H1 (cell line): Measurements from ENCODE around the gene SNX3. TPM values are rescaled to one million over a fixed set of nuclear protein-coding genes. Genes with fewer than 3 reads are reported as not detected.
A peak's percentile ranks its signal among the peaks of the same experiment; 100 is the strongest.

Experiments used
- CTCF ChIA-PET: fragments of 300-600 bp; sonication (Branson Sonifier 250); formaldehyde crosslinking; loops from one replicate; lab custom pipeline; 2021; ENCODE audit not compliant: partially characterized antibody; lab: Charles Lee
- POLR2A ChIA-PET: fragments of 300-600 bp; sonication (Branson Sonifier 250); formaldehyde crosslinking; loops from one replicate; lab custom pipeline; 2021; ENCODE audit warnings: inconsistent platforms; ENCODE audit not compliant: partially characterized antibody; lab: Charles Lee
- DNase-seq, 2 experiments: peaks; one replicate each; pipeline versions ENCODE4 v3.0.0 to v3.0.0-alpha.2; 2010 to 2022; ENCODE audit warnings: low spot score in 2 of 2, low read depth in 1 of 2, mixed read lengths in 1 of 2
- FAIRE-seq: peaks from 2 replicates; lab custom pipeline; 2011; peaks lifted over from hg19 to GRCh38; lab: Jason Lieb, UNC
- H2AFZ ChIP-seq: 2 replicates; pipeline ENCODE4 v1.8.1; 2012; ENCODE audit warnings: low read length, inconsistent platforms
- H2AK5ac ChIP-seq: 2 replicates; pipeline ENCODE4 v1.6.1; 2013; ENCODE audit warnings: low read depth, low read length
- H2BK120ac ChIP-seq: replicated peaks from 2 replicates; pipeline ENCODE3; 2013; ENCODE audit warnings: low read depth, low read length, inconsistent platforms
- H2BK12ac ChIP-seq: 2 replicates; pipeline ENCODE4 v1.6.1; 2013; ENCODE audit warnings: low read depth, low read length
- H2BK15ac ChIP-seq: 2 replicates; pipeline ENCODE4 v1.6.1; 2013; ENCODE audit warnings: low read length
- H2BK20ac ChIP-seq: 2 replicates; pipeline ENCODE4 v1.6.1; 2013; ENCODE audit warnings: low read length
- H2BK5ac ChIP-seq: 2 replicates; pipeline ENCODE4 v1.6.1; 2013; ENCODE audit warnings: low read depth, low read length
- H3K14ac ChIP-seq: 2 replicates; pipeline ENCODE4 v1.6.1; 2013; ENCODE audit warnings: inconsistent platforms; ENCODE audit not compliant: insufficient read length
- H3K18ac ChIP-seq: 2 replicates; pipeline ENCODE4 v1.6.1; 2013; ENCODE audit warnings: low read length; ENCODE audit errors: extremely low read depth
- H3K23ac ChIP-seq: 2 replicates; pipeline ENCODE4 v1.6.1; 2013; ENCODE audit warnings: inconsistent platforms; ENCODE audit not compliant: insufficient read length
- H3K23me2 ChIP-seq: 2 replicates; pipeline ENCODE4 v1.6.1; 2013; ENCODE audit warnings: low read depth, low read length
- H3K27ac ChIP-seq: 2 replicates; pipeline ENCODE4 v1.6.1; 2011; ENCODE audit warnings: low read depth, low read length, inconsistent platforms
- H3K27me3 ChIP-seq, 4 experiments: replicated peaks in 1 of 4; 1 replicate in 1 of 4; 2 replicates in 3 of 4; pipeline versions ENCODE4 v1.6.1 to v1.8.1; 2011 to 2013; ENCODE audit warnings: low read length in 3 of 4, mild to moderate bottlenecking in 3 of 4, inconsistent platforms in 2 of 4, mixed read lengths in 2 of 4, moderate library complexity in 1 of 4; ENCODE audit not compliant: control insufficient read depth in 3 of 4, insufficient read depth in 3 of 4; ENCODE audit errors: extremely low read depth in 1 of 4
- H3K36me3 ChIP-seq, 4 experiments: 2 replicates each; pipeline versions ENCODE4 v1.6.1 to v1.8.1; 2011 to 2013; ENCODE audit warnings: mild to moderate bottlenecking in 4 of 4, low read length in 3 of 4, moderate library complexity in 2 of 4, control low read depth in 1 of 4, inconsistent platforms in 1 of 4; ENCODE audit not compliant: insufficient read depth in 4 of 4, control insufficient read depth in 2 of 4
- H3K4ac ChIP-seq: replicated peaks from 2 replicates; pipeline ENCODE3; 2013; ENCODE audit warnings: low read length, low read depth, mixed read lengths, inconsistent platforms; ENCODE audit not compliant: insufficient read length
- H3K4me1 ChIP-seq, 4 experiments: replicated peaks in 1 of 4; 1 replicate in 1 of 4; 2 replicates in 3 of 4; pipeline versions ENCODE4 v1.6.1 to v1.8.1; 2011 to 2013; ENCODE audit warnings: low read length in 3 of 4, inconsistent platforms in 2 of 4, mixed read lengths in 1 of 4; ENCODE audit not compliant: insufficient read depth in 4 of 4, control insufficient read depth in 3 of 4
- H3K4me2 ChIP-seq, 2 experiments: 2 replicates each; pipeline versions ENCODE4 v1.6.1 to v1.8.1; 2011 to 2013; ENCODE audit warnings: low read depth in 2 of 2, low read length in 2 of 2, control low read depth in 1 of 2, inconsistent platforms in 1 of 2, mild to moderate bottlenecking in 1 of 2; ENCODE audit not compliant: insufficient read depth in 1 of 2
- H3K4me3 ChIP-seq, 4 experiments: fragments of 200-600, 300-600 bp in 1 of 4; sonication (generic), shearing (Covaris generic), sonication (Bioruptor Twin) in 1 of 4; 2 replicates each; pipeline versions ENCODE4 v1.5.1 to v1.8.1; 2011 to 2016; ENCODE audit warnings: low read length in 4 of 4, low read depth in 3 of 4, control low read depth in 2 of 4, inconsistent platforms in 2 of 4, mild to moderate bottlenecking in 2 of 4, mixed read lengths in 1 of 4, moderate library complexity in 1 of 4; ENCODE audit not compliant: insufficient read depth in 2 of 4; ENCODE audit errors: extremely low read depth in 1 of 4
- H3K56ac ChIP-seq: replicated peaks from 2 replicates; pipeline ENCODE3; 2013; ENCODE audit warnings: low read depth, mild to moderate bottlenecking, mixed read lengths, low read length, inconsistent platforms; ENCODE audit not compliant: insufficient read length
- H3K79me1 ChIP-seq: 2 replicates; pipeline ENCODE4 v1.6.1; 2013; ENCODE audit warnings: low read depth, low read length, control low read depth
- H3K79me2 ChIP-seq, 2 experiments: 2 replicates each; pipeline versions ENCODE4 v1.6.1 to v1.8.1; 2012 to 2013; ENCODE audit warnings: low read length in 2 of 2, mild to moderate bottlenecking in 2 of 2, inconsistent platforms in 1 of 2; ENCODE audit not compliant: insufficient read depth in 2 of 2, control insufficient read depth in 1 of 2
- H3K9ac ChIP-seq, 4 experiments: replicated peaks in 1 of 4; 1 replicate in 1 of 4; 2 replicates in 3 of 4; pipeline versions ENCODE4 v1.6.1 to v1.8.1; 2011 to 2013; ENCODE audit warnings: low read depth in 3 of 4, low read length in 3 of 4, control low read depth in 2 of 4, mild to moderate bottlenecking in 2 of 4, moderate library complexity in 2 of 4, inconsistent platforms in 1 of 4; ENCODE audit errors: extremely low read depth in 1 of 4
- H3K9me3 ChIP-seq, 2 experiments: 2 replicates each; pipeline versions ENCODE4 v1.6.1 to v1.8.1; 2012 to 2013; ENCODE audit warnings: mild to moderate bottlenecking in 2 of 2, moderate library complexity in 2 of 2, control low read depth in 1 of 2, inconsistent platforms in 1 of 2, low read depth in 1 of 2, low read length in 1 of 2, mixed read lengths in 1 of 2; ENCODE audit not compliant: insufficient read depth in 2 of 2
- H4K20me1 ChIP-seq, 2 experiments: replicated peaks in 1 of 2; 2 replicates each; pipeline versions ENCODE3 to v1.8.1; 2011 to 2013; ENCODE audit warnings: inconsistent platforms in 2 of 2, low read length in 2 of 2, mild to moderate bottlenecking in 1 of 2; ENCODE audit not compliant: insufficient read depth in 2 of 2, control insufficient read depth in 1 of 2
- H4K5ac ChIP-seq: 2 replicates; pipeline ENCODE4 v1.6.1; 2013; ENCODE audit warnings: low read length, low read depth, mixed read lengths, inconsistent platforms; ENCODE audit not compliant: insufficient read length
- H4K8ac ChIP-seq: 2 replicates; pipeline ENCODE4 v1.8.0; 2013; ENCODE audit warnings: mild to moderate bottlenecking, moderate library complexity, low read length, inconsistent platforms; ENCODE audit not compliant: insufficient read depth; ENCODE audit errors: extremely low read depth
- H4K91ac ChIP-seq: replicated peaks from 2 replicates; pipeline ENCODE3; 2013; ENCODE audit warnings: low read length, mixed read lengths, inconsistent platforms; ENCODE audit not compliant: insufficient read length
- CEBPB ChIP-seq: IDR thresholded peaks from 2 replicates; pipeline ENCODE4 v1.6.1; 2012; ENCODE audit warnings: low read depth, low read length
- NANOG ChIP-seq: IDR thresholded peaks from 2 replicates; pipeline ENCODE4 v1.6.1; 2011; ENCODE audit warnings: low read length, low read depth, mild to moderate bottlenecking, inconsistent platforms; ENCODE audit not compliant: insufficient read depth, poor library complexity, severe bottlenecking
- SIN3A ChIP-seq, 2 experiments: IDR thresholded peaks in 1 of 2; conservative IDR thresholded peaks in 1 of 2; 2 replicates each; pipeline ENCODE4 v1.6.1; 2011 to 2012; ENCODE audit warnings: low read length in 2 of 2, improper control_type of control experiment in 1 of 2, low read depth in 1 of 2, mild to moderate bottlenecking in 1 of 2
- WGBS, 2 experiments: shearing (Covaris generic) in 1 of 2; methylation state at CpG; one replicate each; pipeline versions ENCODE4 v1.1.6 to v1.1.7; 2013 to 2015; ENCODE audit warnings: low lambda C conversion rate in 2 of 2, mixed read lengths in 2 of 2, inconsistent platforms in 1 of 2, low coverage in 1 of 2, missing lambda C conversion rate in 1 of 2; ENCODE audit not compliant: insufficient replicate concordance in 2 of 2, insufficient coverage in 1 of 2, insufficient read length in 1 of 2; ENCODE audit errors: extremely low coverage in 1 of 2, missing lambda C conversion rate in 1 of 2; 5-methylcytosine and 5-hydroxymethylcytosine counted together
- polyA plus RNA-seq, 7 experiments: library from polyadenylated mRNA; depleted of rRNA in 3 of 7; stranded (reverse) in 5 of 7; unstranded in 2 of 7; fragments of >200 nt in 5 of 7; fragments of 200-250 nt in 2 of 7; gene quantifications; 1 replicate in 5 of 7; 2 replicates in 1 of 7; 4 replicates in 1 of 7; pipeline versions ENCODE4 v1.2.1 to v1.2.3, GENCODE V29; 2011 to 2013; ENCODE audit warnings: missing spikeins in 2 of 7, mixed read lengths in 2 of 7
- total RNA-seq: library from RNA; stranded (reverse); fragmentation: NEBNext Ultra II Directional; extraction: Animal tissue kit (Norgen Biotek cat#: 25700); gene quantifications from 2 replicates; pipeline ENCODE4 v1.2.1, GENCODE V29; 2021
- TF ChIP-seq, protein P1 (sequence below): IDR thresholded peaks from 2 replicates; pipeline ENCODE4 v1.6.1; 2012; ENCODE audit warnings: inconsistent platforms

SNX3 gene
- total and polyA plus RNA-seq, 2 of the 8 experiments (the other 6 are each of a cell fraction or from before 2014, with no cell fraction given): 72.5 to 150 TPM

DNA sequence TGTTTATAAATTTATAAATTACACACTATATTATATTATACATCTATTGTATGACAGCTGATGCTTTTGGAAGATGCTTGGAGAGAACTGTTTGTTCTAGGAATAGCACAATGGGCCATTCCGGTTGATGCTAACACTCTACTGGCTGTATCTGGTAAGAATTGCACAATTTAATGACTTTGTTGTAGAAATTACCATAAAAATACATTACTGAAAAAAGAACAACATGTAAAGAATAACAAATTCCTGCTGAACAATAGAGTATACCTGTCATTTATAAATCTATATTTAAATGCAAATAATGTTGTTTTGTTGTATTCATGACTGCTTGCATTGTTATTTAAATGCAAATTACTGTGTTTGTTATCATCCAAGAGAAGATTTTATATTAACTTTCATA, 80.6 kb downstream of the SNX3 start:
- DNase-seq (no peak), FAIRE-seq (no peak)
- Histone ChIP-seq H3K79me2 (no peaks in the 10 kb centered on the region), H3K79me1 (no peaks in the 10 kb centered on the region), H3K23me2 (peaks cover 5% of the 10 kb centered on the region; the same call in 1 of the 2 replicates), H3K36me3 (no peaks in the 10 kb centered on the region), H2BK5ac (no peak overlapping the region), H3K18ac (no peak overlapping the region), H2BK12ac (no peak overlapping the region), H4K91ac (no peak overlapping the region), H3K14ac (no peak overlapping the region), H3K9ac (no peak overlapping the region), H3K4me1 (peaks cover 0 to 18% (median 11%) of the 10 kb centered on the region in 4 experiments; a peak in 6 of 7 replicates), H2BK20ac (no peak overlapping the region), H2AK5ac (no peak overlapping the region), H3K23ac (no peak overlapping the region), H3K56ac (no peak overlapping the region), H4K8ac (no peak overlapping the region), H3K4me3 (no peak overlapping the region), H4K20me1 (peaks cover 7 to 14% of the 10 kb centered on the region in 2 experiments), H2AFZ (no peak overlapping the region), H3K4me2 (peak overlapping the region in 1 of 2 experiments; percentile 53; a peak in 1 of 4 replicates), H3K4ac (no peak overlapping the region), H2BK120ac (no peak overlapping the region), H3K27me3 (peaks cover 30 to 39% (median 36%) of the 10 kb centered on the region in 4 experiments), H2BK15ac (no peak overlapping the region)
- CTCF ChIA-PET: interaction anchor here (0.9 kb wide), 1 partner anchor 12 kb away, joined by 3 read pairs; no protein-coding TSS in a partner anchor
- TF ChIP-seq CEBPB (peak; percentile 98), NANOG (peak; percentile 30), SIN3A (conservative IDR thresholded peaks at IDR 0.05 in 1 of 2, IDR thresholded peaks at IDR 0.05 in 1 of 2; ENCODE audit: low read depth in 1 of 2, low read length in 2 of 2) (0 out of 4 replicates have a peak, but pooled peaks of 1 of the 2 experiments have one; percentile 28)
- TF ChIP-seq, protein P1, sequence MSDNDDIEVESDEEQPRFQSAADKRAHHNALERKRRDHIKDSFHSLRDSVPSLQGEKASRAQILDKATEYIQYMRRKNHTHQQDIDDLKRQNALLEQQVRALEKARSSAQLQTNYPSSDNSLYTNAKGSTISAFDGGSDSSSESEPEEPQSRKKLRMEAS: no peak
- TF ChIP-seq, all 59 proteins: peak for 3
- POLR2A ChIA-PET: interaction anchor here (0.7 to 1.0 kb wide), 4 partner anchors 8 to 111 kb away, joined by 3 to 4 read pairs (median 4); no protein-coding TSS in a partner anchor
- no peaks in the 10 kb centered on the region for H3K9me3 ChIP-seq
- no peak overlapping the region for H4K5ac ChIP-seq
- 3% methylated on average over 1 of the region's 1 CpG; no CpG with 5 or more reads in 1 of the 2 experiments for WGBS, 2 experiments
- no peak overlapping the region for H3K27ac ChIP-seq
